Measurements from ENCODE around the gene DEFB126.

Gene DEFB126

GRCh38 chr20:137668-138490 lies 4.5 kb upstream of the DEFB126 start:
- TF ChIP-seq CTCF (IDR thresholded peaks at IDR 0.05; ENCODE audit: borderline replicate concordance, insufficient read depth, low read depth, low read length): peak; percentile 43; the same call in 1 of the 2 replicates
- no peak overlapping the region for H3K4me3 ChIP-seq (ENCODE audit: low read depth, low read length)

GRCh38 chr20:145877-146276 lies 3.5 kb downstream of the DEFB126 start:
- no peak overlapping the region for H3K4me3 ChIP-seq (ENCODE audit: low read depth, low read length)
- TF ChIP-seq CTCF (IDR thresholded peaks at IDR 0.05; ENCODE audit: borderline replicate concordance, insufficient read depth, low read depth, low read length): no peak

GRCh38 chr20:152131-152530 lies 9.7 kb downstream of the DEFB126 start:
- H3K4me3 ChIP-seq (ENCODE audit: low read depth, low read length): no peak overlapping the region
- no peak for TF ChIP-seq CTCF (IDR thresholded peaks at IDR 0.05; ENCODE audit: borderline replicate concordance, insufficient read depth, low read depth, low read length)

GRCh38 chr20:157154-157553 lies 14.8 kb downstream of the DEFB126 start, which contains the start of gene DEFB127:
TSS of gene DEFB127 (plus strand) at chr20:157454. CDS start at chr20:157545, 91 bp downstream.
- no peak within 1 kb of the TSS for H3K4me3 ChIP-seq (ENCODE audit: low read depth, low read length)
- TF ChIP-seq CTCF (IDR thresholded peaks at IDR 0.05; ENCODE audit: borderline replicate concordance, insufficient read depth, low read depth, low read length): no peak

- TF ChIP-seq CTCF (IDR thresholded peaks at IDR 0.05; ENCODE audit: borderline replicate concordance, insufficient read depth, low read depth, low read length): no peak
These were observed 22.2 kb downstream of the DEFB126 start for GRCh38 chr20:164618-165017.

GRCh38 chr20:168876-169275 lies 26.5 kb downstream of the DEFB126 start:
- no peak for TF ChIP-seq CTCF (IDR thresholded peaks at IDR 0.05; ENCODE audit: borderline replicate concordance, insufficient read depth, low read depth, low read length)
- no peak overlapping the region for H3K4me3 ChIP-seq (ENCODE audit: low read depth, low read length)

More at GRCh38 chr20:164618-165017, 22.2 kb downstream of the DEFB126 start:
- no peak overlapping the region for H3K4me3 ChIP-seq (ENCODE audit: low read depth, low read length)

- no peak for TF ChIP-seq CTCF (IDR thresholded peaks at IDR 0.05; ENCODE audit: borderline replicate concordance, insufficient read depth, low read depth, low read length)
- no peak overlapping the region for H3K4me3 ChIP-seq (ENCODE audit: low read depth, low read length)
These were observed 41.9 kb downstream of the DEFB126 start for GRCh38 chr20:184288-184687.

Data from GM12875 (cell line).